ENCODE measurements around the gene METTL14. TPM values are rescaled to one million over a fixed set of nuclear protein-coding genes. Genes with fewer than 3 reads are reported as not detected.

The METTL14 gene
- total RNA-seq, 1 donor from 2014 or later: 52.1 TPM

DNA sequence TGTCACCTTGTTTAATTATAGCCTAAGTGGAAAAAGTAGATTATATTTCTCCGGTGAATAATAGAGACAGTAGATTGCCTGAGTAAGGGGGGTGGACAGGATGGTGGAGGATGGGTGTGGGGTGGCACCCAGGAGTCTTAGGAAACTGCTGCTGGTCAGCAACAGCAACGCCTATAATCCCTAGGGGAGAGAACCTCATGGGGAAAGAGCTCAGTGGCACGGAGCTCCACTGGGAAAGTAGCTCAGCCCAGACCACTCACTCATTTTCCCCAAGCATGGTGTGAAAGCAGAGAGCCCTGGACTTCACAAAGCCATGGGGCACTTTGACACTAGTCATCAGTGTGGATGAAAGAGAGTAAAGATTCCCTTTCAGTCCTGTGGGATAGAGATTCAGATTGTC, 31.1 kb downstream of the METTL14 start:
- TF ChIP-seq, protein P1, sequence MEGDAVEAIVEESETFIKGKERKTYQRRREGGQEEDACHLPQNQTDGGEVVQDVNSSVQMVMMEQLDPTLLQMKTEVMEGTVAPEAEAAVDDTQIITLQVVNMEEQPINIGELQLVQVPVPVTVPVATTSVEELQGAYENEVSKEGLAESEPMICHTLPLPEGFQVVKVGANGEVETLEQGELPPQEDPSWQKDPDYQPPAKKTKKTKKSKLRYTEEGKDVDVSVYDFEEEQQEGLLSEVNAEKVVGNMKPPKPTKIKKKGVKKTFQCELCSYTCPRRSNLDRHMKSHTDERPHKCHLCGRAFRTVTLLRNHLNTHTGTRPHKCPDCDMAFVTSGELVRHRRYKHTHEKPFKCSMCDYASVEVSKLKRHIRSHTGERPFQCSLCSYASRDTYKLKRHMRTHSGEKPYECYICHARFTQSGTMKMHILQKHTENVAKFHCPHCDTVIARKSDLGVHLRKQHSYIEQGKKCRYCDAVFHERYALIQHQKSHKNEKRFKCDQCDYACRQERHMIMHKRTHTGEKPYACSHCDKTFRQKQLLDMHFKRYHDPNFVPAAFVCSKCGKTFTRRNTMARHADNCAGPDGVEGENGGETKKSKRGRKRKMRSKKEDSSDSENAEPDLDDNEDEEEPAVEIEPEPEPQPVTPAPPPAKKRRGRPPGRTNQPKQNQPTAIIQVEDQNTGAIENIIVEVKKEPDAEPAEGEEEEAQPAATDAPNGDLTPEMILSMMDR (IDR thresholded peaks at IDR 0.05; ENCODE audit: insufficient read depth, low read length, poor library complexity, severe bottlenecking): no peak
- no peak for DNase-seq (ENCODE audit: low read depth)
- H3K27me3 ChIP-seq (ENCODE audit: control insufficient read depth, insufficient read depth, low read length): no peaks in the 10 kb centered on the region
- H3K4me3 ChIP-seq (ENCODE audit: low read depth, low read length): no peak overlapping the region
- no peaks in the 10 kb centered on the region for H3K36me3 ChIP-seq (ENCODE audit: control insufficient read depth, insufficient read depth, low read length)

DNA sequence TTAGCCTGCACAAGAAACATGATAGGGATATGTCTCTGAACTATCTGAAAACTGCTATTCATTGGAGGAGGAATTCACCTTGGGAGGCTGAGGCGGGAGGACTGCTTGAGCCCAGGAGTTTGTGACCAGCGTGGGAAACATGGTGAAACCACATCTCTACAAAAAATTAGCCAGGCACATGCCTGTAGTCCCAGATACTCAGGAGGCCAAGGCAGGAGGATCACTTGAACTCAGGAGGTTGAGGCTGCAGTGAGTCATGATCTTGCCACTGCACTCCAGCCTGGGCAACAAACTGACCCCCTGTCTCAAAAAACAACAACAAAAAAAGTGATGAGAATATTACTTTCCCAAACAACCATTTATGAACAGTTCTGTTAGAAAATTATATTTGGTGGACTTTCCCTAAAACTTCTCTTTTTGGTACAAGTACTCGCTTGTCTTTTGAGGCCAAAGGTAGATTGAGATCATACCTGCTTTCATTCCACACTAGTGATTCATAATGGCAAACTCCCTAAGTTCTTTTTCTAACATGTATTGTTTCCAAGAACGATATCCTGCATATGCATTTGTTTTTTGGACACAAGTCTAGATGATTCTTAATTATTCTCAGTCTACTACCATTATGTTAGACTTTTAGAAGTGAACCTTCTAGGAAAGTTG, 33.4 kb downstream of the METTL14 start:
- no peak for DNase-seq (ENCODE audit: low read depth)
- H3K4me3 ChIP-seq (ENCODE audit: low read depth, low read length): no peak overlapping the region
- H3K27me3 ChIP-seq (ENCODE audit: control insufficient read depth, insufficient read depth, low read length): no peaks in the 10 kb centered on the region
- TF ChIP-seq, protein P1 (IDR thresholded peaks at IDR 0.05; ENCODE audit: insufficient read depth, low read length, poor library complexity, severe bottlenecking): no peak
- H3K36me3 ChIP-seq (ENCODE audit: control insufficient read depth, insufficient read depth, low read length): no peaks in the 10 kb centered on the region

DNA sequence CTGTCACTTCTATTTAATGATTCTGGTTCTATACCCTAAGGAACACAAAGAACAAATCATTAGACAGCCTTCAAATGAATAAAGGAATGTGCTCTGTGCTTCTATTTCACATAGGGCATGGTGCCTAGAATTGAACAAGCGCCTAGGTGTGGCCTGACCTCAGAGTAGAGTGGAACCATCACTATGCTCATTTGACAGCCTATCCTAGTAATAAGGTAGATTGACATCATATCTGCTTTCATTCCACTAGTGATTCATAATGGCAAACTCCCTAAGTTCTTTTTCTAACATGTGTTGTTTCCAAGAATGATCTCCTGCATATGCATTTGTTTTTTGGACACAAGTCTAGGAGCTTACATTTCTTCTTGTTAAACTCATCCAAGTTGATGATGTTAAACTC, 36.6 kb downstream of the METTL14 start:
- H3K27me3 ChIP-seq (ENCODE audit: control insufficient read depth, insufficient read depth, low read length): no peaks in the 10 kb centered on the region
- DNase-seq (ENCODE audit: low read depth): no peak
- H3K4me3 ChIP-seq (ENCODE audit: low read depth, low read length): no peak overlapping the region
- peaks cover 3% of the 10 kb centered on the region for H3K36me3 ChIP-seq (ENCODE audit: control insufficient read depth, insufficient read depth, low read length)
- TF ChIP-seq, protein P1 (IDR thresholded peaks at IDR 0.05; ENCODE audit: insufficient read depth, low read length, poor library complexity, severe bottlenecking): no peak

DNA sequence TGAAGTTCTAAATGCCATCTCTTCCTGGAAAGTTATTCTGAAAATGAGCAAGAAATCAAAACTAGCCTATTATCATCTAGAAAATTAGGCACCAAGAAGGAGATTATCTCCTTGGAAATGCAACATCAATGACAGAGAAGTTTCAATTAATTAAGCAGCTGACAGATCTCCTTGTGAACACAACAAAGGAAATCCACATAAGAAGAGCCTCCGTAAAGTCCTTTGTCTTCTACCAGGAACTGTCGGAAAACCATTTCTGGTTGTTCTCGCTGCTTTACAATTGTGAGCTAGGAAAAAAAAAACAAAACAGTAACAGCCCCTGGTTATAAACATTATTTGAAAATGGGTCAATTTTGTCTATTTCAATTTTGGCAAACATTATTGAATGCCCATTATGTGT, 38.2 kb downstream of the METTL14 start:
- DNase-seq (ENCODE audit: low read depth): no peak
- H3K4me3 ChIP-seq (ENCODE audit: low read depth, low read length): no peak overlapping the region
- peaks cover 3% of the 10 kb centered on the region for H3K36me3 ChIP-seq (ENCODE audit: control insufficient read depth, insufficient read depth, low read length)
- H3K27me3 ChIP-seq (ENCODE audit: control insufficient read depth, insufficient read depth, low read length): no peaks in the 10 kb centered on the region
- TF ChIP-seq, protein P1 (IDR thresholded peaks at IDR 0.05; ENCODE audit: insufficient read depth, low read length, poor library complexity, severe bottlenecking): no peak

DNA sequence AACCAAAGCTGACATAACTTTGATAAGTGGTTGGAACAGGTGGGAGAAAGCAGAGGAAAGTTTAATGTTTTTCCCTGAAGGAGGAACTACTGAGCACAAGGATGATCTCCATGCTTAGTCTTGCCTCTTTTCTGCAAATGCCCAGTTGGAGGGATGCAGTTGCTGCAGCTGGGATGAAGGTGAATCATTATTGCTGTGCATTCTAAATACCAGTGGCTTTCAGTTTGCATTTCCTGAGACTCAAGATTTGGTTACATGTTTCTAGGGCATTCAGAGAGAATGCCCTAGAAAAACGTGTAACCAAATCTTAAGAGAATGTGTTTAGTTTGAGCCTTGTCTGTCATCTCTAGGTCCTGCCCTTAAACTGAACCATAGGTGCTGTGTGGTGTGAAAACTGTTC, 42.2 kb downstream of the METTL14 start:
- no peak overlapping the region for H3K4me3 ChIP-seq (ENCODE audit: low read depth, low read length)
- no peak for DNase-seq (ENCODE audit: low read depth)
- TF ChIP-seq, protein P1 (IDR thresholded peaks at IDR 0.05; ENCODE audit: insufficient read depth, low read length, poor library complexity, severe bottlenecking): no peak
- H3K27me3 ChIP-seq (ENCODE audit: control insufficient read depth, insufficient read depth, low read length): no peaks in the 10 kb centered on the region
- peaks cover 3% of the 10 kb centered on the region for H3K36me3 ChIP-seq (ENCODE audit: control insufficient read depth, insufficient read depth, low read length)
